Endodermal cell (in vitro differentiated cells): ENCODE results near the gene CHST11. TPM values are rescaled to one million over a fixed set of nuclear protein-coding genes. Genes with fewer than 3 reads are reported as not detected.

Experiments
- DNase-seq: peaks from one replicate; pipeline ENCODE4 v3.0.0-alpha.2; 2017
- H3K27ac ChIP-seq: 2 replicates; pipeline ENCODE4 v1.5.1; 2013; ENCODE audit warnings: mild to moderate bottlenecking, low read depth, low read length, moderate library complexity
- H3K27me3 ChIP-seq: 2 replicates; pipeline ENCODE4 v1.6.1; 2013; ENCODE audit warnings: mild to moderate bottlenecking, low read length, moderate library complexity; ENCODE audit not compliant: insufficient read depth, control insufficient read depth, poor library complexity, severe bottlenecking
- H3K36me3 ChIP-seq: 2 replicates; pipeline ENCODE4 v1.7.0; 2013; ENCODE audit warnings: mild to moderate bottlenecking, low read length, moderate library complexity; ENCODE audit not compliant: control insufficient read depth, insufficient read depth
- H3K4me1 ChIP-seq: one replicate; pipeline ENCODE4 v1.7.0; 2013; ENCODE audit warnings: low read length; ENCODE audit not compliant: control insufficient read depth, insufficient read depth
- H3K4me3 ChIP-seq: 2 replicates; pipeline ENCODE4 v1.5.1; 2013; ENCODE audit warnings: mild to moderate bottlenecking, low read length, moderate library complexity
- H3K9ac ChIP-seq: 2 replicates; pipeline ENCODE4 v1.6.1; 2013; ENCODE audit warnings: mild to moderate bottlenecking, low read length, moderate library complexity; ENCODE audit not compliant: poor library complexity, severe bottlenecking; ENCODE audit errors: extremely low read depth
- H3K9me3 ChIP-seq: 2 replicates; pipeline ENCODE4 v1.6.1; 2013; ENCODE audit warnings: mild to moderate bottlenecking, low read length, moderate library complexity; ENCODE audit not compliant: control insufficient read depth
- H3K27ac Mint-ChIP-seq: 2 replicates; pipeline ENCODE4 v1.8.0; 2020; ENCODE audit warnings: mixed read lengths
- H3K27me3 Mint-ChIP-seq: 2 replicates; pipeline ENCODE4 v1.8.0; 2021; ENCODE audit warnings: mild to moderate bottlenecking, mixed read lengths; ENCODE audit not compliant: insufficient read depth
- H3K36me3 Mint-ChIP-seq: 2 replicates; pipeline ENCODE4 v1.8.0; 2020; ENCODE audit warnings: low read depth, mixed read lengths
- H3K4me1 Mint-ChIP-seq: 2 replicates; pipeline ENCODE4 v1.8.0; 2020; ENCODE audit warnings: mixed read lengths
- H3K4me3 Mint-ChIP-seq: 2 replicates; pipeline ENCODE4 v1.8.0; 2020; ENCODE audit warnings: mild to moderate bottlenecking, moderate library complexity, mixed read lengths
- H3K9me3 Mint-ChIP-seq: 2 replicates; pipeline ENCODE4 v1.8.0; 2020; ENCODE audit warnings: mild to moderate bottlenecking, mixed read lengths
- WGBS, 2 experiments: methylation state at CpG; one replicate each; pipeline versions ENCODE4 v1.1.5 to v1.1.7; 2013; ENCODE audit warnings: missing lambda C conversion rate in 2 of 2, mixed read lengths in 1 of 2; ENCODE audit not compliant: insufficient coverage in 1 of 2, insufficient read length in 1 of 2; 5-methylcytosine and 5-hydroxymethylcytosine counted together
- total RNA-seq, 2 donors: library from RNA; stranded (reverse); fragmentation: NEBNext Ultra II Directional in 1 of 2; extraction: Animal tissue kit (Norgen Biotek cat#: 25700) in 1 of 2; gene quantifications; 2 replicates in 1 of 2; 3 replicates in 1 of 2; pipeline ENCODE4 v1.2.1, GENCODE V29; 2021
- TF ChIP-seq, protein P1 (sequence below): fragments of 200-600 bp; sonication (generic); conservative IDR thresholded peaks from 2 replicates; pipeline ENCODE4 v1.5.0; 2021; ENCODE audit warnings: antibody characterized with exemption, mild to moderate bottlenecking

The CHST11 gene
- total RNA-seq, 2 donors from 2014 or later = 30.7 to 36.2 TPM

DNA sequence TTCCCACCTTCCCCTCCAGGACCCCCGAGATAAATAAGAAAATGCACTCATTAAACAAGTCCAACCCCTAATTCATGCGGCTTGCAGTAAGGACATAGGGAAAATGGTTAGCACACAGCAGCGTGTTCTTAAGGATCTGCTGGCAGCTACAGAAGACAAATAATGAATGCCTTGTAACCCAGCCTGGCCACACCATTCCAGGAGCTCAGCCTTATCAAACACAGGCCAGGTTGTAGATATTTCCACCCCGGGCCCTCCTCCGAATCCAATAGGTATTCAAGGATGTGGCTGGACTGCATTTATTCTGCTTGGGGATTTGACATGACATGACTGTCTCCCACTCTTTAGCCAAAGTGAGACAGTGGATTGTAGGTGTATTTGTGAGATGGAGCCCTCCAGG, 256.2 kb downstream of the CHST11 start:
- Histone ChIP-seq H3K36me3 (no peaks in the 10 kb centered on the region), H3K27ac (no peak overlapping the region), H3K4me1 (peaks cover 13% of the 10 kb centered on the region), H3K9me3 (no peaks in the 10 kb centered on the region), H3K9ac (no peak overlapping the region), H3K4me3 (no peak overlapping the region), H3K27me3 (no peaks in the 10 kb centered on the region)
- Mint-ChIP-seq H3K36me3 (no peaks in the 10 kb centered on the region), H3K27me3 (no peaks in the 10 kb centered on the region), H3K4me3 (no peak overlapping the region), H3K27ac (peak overlapping the region; percentile 67), H3K4me1 (peaks cover 27% of the 10 kb centered on the region), H3K9me3 (no peaks in the 10 kb centered on the region)
- TF ChIP-seq, protein P1, sequence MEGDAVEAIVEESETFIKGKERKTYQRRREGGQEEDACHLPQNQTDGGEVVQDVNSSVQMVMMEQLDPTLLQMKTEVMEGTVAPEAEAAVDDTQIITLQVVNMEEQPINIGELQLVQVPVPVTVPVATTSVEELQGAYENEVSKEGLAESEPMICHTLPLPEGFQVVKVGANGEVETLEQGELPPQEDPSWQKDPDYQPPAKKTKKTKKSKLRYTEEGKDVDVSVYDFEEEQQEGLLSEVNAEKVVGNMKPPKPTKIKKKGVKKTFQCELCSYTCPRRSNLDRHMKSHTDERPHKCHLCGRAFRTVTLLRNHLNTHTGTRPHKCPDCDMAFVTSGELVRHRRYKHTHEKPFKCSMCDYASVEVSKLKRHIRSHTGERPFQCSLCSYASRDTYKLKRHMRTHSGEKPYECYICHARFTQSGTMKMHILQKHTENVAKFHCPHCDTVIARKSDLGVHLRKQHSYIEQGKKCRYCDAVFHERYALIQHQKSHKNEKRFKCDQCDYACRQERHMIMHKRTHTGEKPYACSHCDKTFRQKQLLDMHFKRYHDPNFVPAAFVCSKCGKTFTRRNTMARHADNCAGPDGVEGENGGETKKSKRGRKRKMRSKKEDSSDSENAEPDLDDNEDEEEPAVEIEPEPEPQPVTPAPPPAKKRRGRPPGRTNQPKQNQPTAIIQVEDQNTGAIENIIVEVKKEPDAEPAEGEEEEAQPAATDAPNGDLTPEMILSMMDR = no peak
- WGBS, 2 experiments = 86 to 100% methylated on average over 2 to 5 of the region's 5 CpGs
- DNase-seq = no peak

DNA sequence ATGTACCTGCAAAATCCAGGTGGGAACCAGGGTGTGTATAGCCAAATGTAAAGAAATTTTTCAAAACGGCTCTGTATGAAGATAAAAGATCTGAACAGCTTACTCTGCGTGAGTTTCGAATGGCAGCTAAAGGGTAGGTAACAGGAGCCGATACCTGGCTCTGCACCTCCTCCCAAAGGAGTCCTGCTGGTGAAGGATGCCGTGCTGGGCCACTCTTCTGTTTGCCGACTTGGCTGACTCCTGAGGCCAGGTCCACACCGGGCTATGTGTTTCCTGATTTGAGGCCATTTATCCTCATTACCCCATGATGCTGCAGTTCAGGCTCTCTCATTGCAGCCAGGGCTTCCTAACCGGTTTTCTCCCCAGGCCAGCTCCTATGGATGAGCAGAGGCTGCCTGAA, 256.7 kb downstream of the CHST11 start:
- Mint-ChIP-seq H3K4me1 (peaks cover 30% of the 10 kb centered on the region), H3K9me3 (no peaks in the 10 kb centered on the region), H3K4me3 (no peak overlapping the region), H3K27ac (no peak overlapping the region), H3K27me3 (no peaks in the 10 kb centered on the region), H3K36me3 (no peaks in the 10 kb centered on the region)
- WGBS, 2 experiments = 71 to 72% methylated on average over 6 to 8 of the region's 8 CpGs
- TF ChIP-seq, protein P1 = no peak
- peaks cover 13% of the 10 kb centered on the region for H3K4me1 ChIP-seq
- H3K4me3 ChIP-seq = no peak overlapping the region
- no peaks in the 10 kb centered on the region for H3K9me3 ChIP-seq
- H3K36me3 ChIP-seq = no peaks in the 10 kb centered on the region
- H3K27me3 ChIP-seq = no peaks in the 10 kb centered on the region
- no peak overlapping the region for H3K9ac ChIP-seq
- H3K27ac ChIP-seq = no peak overlapping the region
- no peak for DNase-seq

DNA sequence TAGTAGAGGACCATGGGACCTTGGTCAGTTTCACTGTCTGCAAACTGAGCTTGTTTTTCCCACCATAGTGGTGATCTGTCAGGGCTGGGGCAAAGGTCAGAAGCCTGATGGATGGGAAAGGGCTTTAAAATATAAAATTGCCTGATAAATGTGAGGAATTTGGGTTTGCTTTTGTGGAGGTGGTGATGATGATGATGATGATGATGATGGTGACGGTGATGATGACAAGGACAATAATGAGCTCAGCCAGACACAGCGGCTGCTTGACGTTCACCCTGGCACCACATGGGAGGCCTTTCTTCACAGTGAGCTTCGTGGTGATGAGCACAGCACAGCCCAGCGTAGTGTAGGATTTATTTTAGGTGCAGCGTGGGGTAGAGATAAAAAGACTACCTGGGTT, 257.6 kb downstream of the CHST11 start:
- no peak overlapping the region for H3K4me3 Mint-ChIP-seq
- no peak overlapping the region for H3K27ac ChIP-seq
- no peak for DNase-seq
- no peaks in the 10 kb centered on the region for H3K9me3 Mint-ChIP-seq
- peaks cover 30% of the 10 kb centered on the region for H3K4me1 Mint-ChIP-seq
- WGBS, 2 experiments = 93 to 98% methylated on average over 6 of the region's 6 CpGs
- no peak overlapping the region for H3K27ac Mint-ChIP-seq
- H3K9me3 ChIP-seq = no peaks in the 10 kb centered on the region
- H3K36me3 Mint-ChIP-seq = no peaks in the 10 kb centered on the region
- H3K4me3 ChIP-seq = no peak overlapping the region
- H3K9ac ChIP-seq = no peak overlapping the region
- H3K27me3 ChIP-seq = no peaks in the 10 kb centered on the region
- peaks cover 13% of the 10 kb centered on the region for H3K4me1 ChIP-seq
- no peaks in the 10 kb centered on the region for H3K36me3 ChIP-seq
- no peaks in the 10 kb centered on the region for H3K27me3 Mint-ChIP-seq
- TF ChIP-seq, protein P1 = no peak
